ENCODE results near the gene TRPM8.

- TF ChIP-seq EZH2phosphoT487 (IDR thresholded peaks at IDR 0.05; ENCODE audit: low read depth, severe bottlenecking, unreplicated experiment) (no peak), EZH2 (IDR thresholded peaks at IDR 0.05; ENCODE audit: borderline replicate concordance) (no peak)
- TF ChIP-seq, protein P1, sequence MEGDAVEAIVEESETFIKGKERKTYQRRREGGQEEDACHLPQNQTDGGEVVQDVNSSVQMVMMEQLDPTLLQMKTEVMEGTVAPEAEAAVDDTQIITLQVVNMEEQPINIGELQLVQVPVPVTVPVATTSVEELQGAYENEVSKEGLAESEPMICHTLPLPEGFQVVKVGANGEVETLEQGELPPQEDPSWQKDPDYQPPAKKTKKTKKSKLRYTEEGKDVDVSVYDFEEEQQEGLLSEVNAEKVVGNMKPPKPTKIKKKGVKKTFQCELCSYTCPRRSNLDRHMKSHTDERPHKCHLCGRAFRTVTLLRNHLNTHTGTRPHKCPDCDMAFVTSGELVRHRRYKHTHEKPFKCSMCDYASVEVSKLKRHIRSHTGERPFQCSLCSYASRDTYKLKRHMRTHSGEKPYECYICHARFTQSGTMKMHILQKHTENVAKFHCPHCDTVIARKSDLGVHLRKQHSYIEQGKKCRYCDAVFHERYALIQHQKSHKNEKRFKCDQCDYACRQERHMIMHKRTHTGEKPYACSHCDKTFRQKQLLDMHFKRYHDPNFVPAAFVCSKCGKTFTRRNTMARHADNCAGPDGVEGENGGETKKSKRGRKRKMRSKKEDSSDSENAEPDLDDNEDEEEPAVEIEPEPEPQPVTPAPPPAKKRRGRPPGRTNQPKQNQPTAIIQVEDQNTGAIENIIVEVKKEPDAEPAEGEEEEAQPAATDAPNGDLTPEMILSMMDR (IDR thresholded peaks at IDR 0.05; ENCODE audit: poor library complexity), result no peak
Measured at GRCh38 chr2:234050455-234051135, 133.4 kb downstream of the TRPM8 start, which contains the start of gene SPP2.
